Measurements from ENCODE around the gene ZNF524.

ZNF524 gene

GRCh38 chr19:55635334-55635717 is 35.2 kb downstream of the ZNF524 start:
- DNase-seq (ENCODE audit: low read depth, low spot score) = no peak
- in situ Hi-C loops (cut with HindIII; ENCODE audit: low sequenced_read_pairs) = no loop called here
- peak overlapping the region; percentile 84 for H3K4me3 ChIP-seq (ENCODE audit: low read depth, low read length)
- no peak for TF ChIP-seq CTCF (IDR thresholded peaks at IDR 0.05; ENCODE audit: low read depth, low read length)

GRCh38 chr19:55635856-55636440 is 35.9 kb downstream of the ZNF524 start:
- peak overlapping the region; percentile 84 for H3K4me3 ChIP-seq (ENCODE audit: low read depth, low read length)
- in situ Hi-C loops (cut with HindIII; ENCODE audit: low sequenced_read_pairs) = no loop called here
- DNase-seq (ENCODE audit: low read depth, low spot score) = no peak
- TF ChIP-seq CTCF (IDR thresholded peaks at IDR 0.05; ENCODE audit: low read depth, low read length) = no peak

- no peak for TF ChIP-seq CTCF (IDR thresholded peaks at IDR 0.05; ENCODE audit: low read depth, low read length)
Measured at GRCh38 chr19:55636723-55637122, 36.6 kb downstream of the ZNF524 start.

GRCh38 chr19:55637534-55637933 is 37.4 kb downstream of the ZNF524 start:
- in situ Hi-C loops (cut with HindIII; ENCODE audit: low sequenced_read_pairs) = no loop called here
- DNase-seq (ENCODE audit: low read depth, low spot score) = no peak
- H3K4me3 ChIP-seq (ENCODE audit: low read depth, low read length) = no peak overlapping the region
- no peak for TF ChIP-seq CTCF (IDR thresholded peaks at IDR 0.05; ENCODE audit: low read depth, low read length)

More at GRCh38 chr19:55636723-55637122, 36.6 kb downstream of the ZNF524 start:
- DNase-seq (ENCODE audit: low read depth, low spot score) = no peak
- H3K4me3 ChIP-seq (ENCODE audit: low read depth, low read length) = no peak overlapping the region
- in situ Hi-C loops (cut with HindIII; ENCODE audit: low sequenced_read_pairs) = no loop called here

- TF ChIP-seq CTCF (IDR thresholded peaks at IDR 0.05; ENCODE audit: low read depth, low read length) = peak; percentile 50
- in situ Hi-C loops (cut with HindIII; ENCODE audit: low sequenced_read_pairs) = no loop called here
- no peak for DNase-seq (ENCODE audit: low read depth, low spot score)
- H3K4me3 ChIP-seq (ENCODE audit: low read depth, low read length) = no peak overlapping the region
Measured at GRCh38 chr19:55638864-55639359, 38.8 kb downstream of the ZNF524 start.

GRCh38 chr19:55640043-55640576 is 40.0 kb downstream of the ZNF524 start:
- in situ Hi-C loops (cut with HindIII; ENCODE audit: low sequenced_read_pairs) = no loop called here
- H3K4me3 ChIP-seq (ENCODE audit: low read depth, low read length) = peak overlapping the region; percentile 84
- peak; percentile 33 for TF ChIP-seq CTCF (IDR thresholded peaks at IDR 0.05; ENCODE audit: low read depth, low read length)
- DNase-seq (ENCODE audit: low read depth, low spot score) = peak; percentile 59
